ENCODE results near the gene PTPRH. TPM values are rescaled to one million over a fixed set of nuclear protein-coding genes. Genes with fewer than 3 reads are reported as not detected.

The PTPRH gene
- polyA plus RNA-seq, 1 donor (not counting 4 experiments of a cell fraction or from before 2014, with no cell fraction given), result 0.17 TPM

GRCh38 chr19:55134736-55135135 lies 74.6 kb downstream of the PTPRH start:
- Histone ChIP-seq H3K4me2 (ENCODE audit: control insufficient read depth, extremely low read depth, insufficient read depth, low read depth, low read length) (no peak overlapping the region), H3K9me1 (ENCODE audit: control insufficient read depth, extremely low read depth, insufficient read depth, low read length) (no peaks in the 10 kb centered on the region), H3K27me3 (ENCODE audit: control insufficient read depth, extremely low read depth, insufficient read depth, low read length) (no peaks in the 10 kb centered on the region), H4K20me1 (ENCODE audit: control insufficient read depth, extremely low read depth, insufficient read depth, low read length) (no peaks in the 10 kb centered on the region), H3K27ac (ENCODE audit: control insufficient read depth, insufficient read depth, low read length) (no peak overlapping the region), H3K9ac (ENCODE audit: control insufficient read depth, extremely low read depth, insufficient read depth, low read length) (no peak overlapping the region), H3K4me3 (ENCODE audit: control insufficient read depth in 2 of 3, extremely low read depth in 1 of 3, insufficient read depth in 2 of 3, low read depth in 1 of 3, low read length in 3 of 3) (no peak overlapping the region), H3K9me3 (ENCODE audit: control insufficient read depth, low read depth, low read length) (no peaks in the 10 kb centered on the region), H3K36me3 (ENCODE audit: control insufficient read depth in 2 of 2, extremely low read depth in 1 of 2, insufficient read depth in 2 of 2, low read length in 2 of 2) (peaks cover 0 to 13% of the 10 kb centered on the region in 2 experiments), H3K79me2 (ENCODE audit: control insufficient read depth, insufficient read depth, low read length) (no peaks in the 10 kb centered on the region), H3K4me1 (ENCODE audit: control insufficient read depth, extremely low read depth, insufficient read depth, low read length) (no peaks in the 10 kb centered on the region), H2AFZ (ENCODE audit: control insufficient read depth, low read length) (no peak overlapping the region)
- FAIRE-seq (no peak), DNase-seq (ENCODE audit: low read depth, low spot score) (no peak)
- dilution Hi-C loops (cut with MboI; ENCODE audit: extremely low pct_ligation_motif_present, low sequenced_read_pairs), result no loop called here
- no peak for TF ChIP-seq EZH2 (IDR thresholded peaks at IDR 0.05; ENCODE audit: low read length)
- TF ChIP-seq, protein P1, sequence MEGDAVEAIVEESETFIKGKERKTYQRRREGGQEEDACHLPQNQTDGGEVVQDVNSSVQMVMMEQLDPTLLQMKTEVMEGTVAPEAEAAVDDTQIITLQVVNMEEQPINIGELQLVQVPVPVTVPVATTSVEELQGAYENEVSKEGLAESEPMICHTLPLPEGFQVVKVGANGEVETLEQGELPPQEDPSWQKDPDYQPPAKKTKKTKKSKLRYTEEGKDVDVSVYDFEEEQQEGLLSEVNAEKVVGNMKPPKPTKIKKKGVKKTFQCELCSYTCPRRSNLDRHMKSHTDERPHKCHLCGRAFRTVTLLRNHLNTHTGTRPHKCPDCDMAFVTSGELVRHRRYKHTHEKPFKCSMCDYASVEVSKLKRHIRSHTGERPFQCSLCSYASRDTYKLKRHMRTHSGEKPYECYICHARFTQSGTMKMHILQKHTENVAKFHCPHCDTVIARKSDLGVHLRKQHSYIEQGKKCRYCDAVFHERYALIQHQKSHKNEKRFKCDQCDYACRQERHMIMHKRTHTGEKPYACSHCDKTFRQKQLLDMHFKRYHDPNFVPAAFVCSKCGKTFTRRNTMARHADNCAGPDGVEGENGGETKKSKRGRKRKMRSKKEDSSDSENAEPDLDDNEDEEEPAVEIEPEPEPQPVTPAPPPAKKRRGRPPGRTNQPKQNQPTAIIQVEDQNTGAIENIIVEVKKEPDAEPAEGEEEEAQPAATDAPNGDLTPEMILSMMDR (optimal IDR thresholded peaks at IDR 0.05 in 1 of 3, IDR thresholded peaks at IDR 0.05 in 1 of 3, conservative IDR thresholded peaks at IDR 0.05 in 1 of 3; ENCODE audit: extremely low read depth in 1 of 3, insufficient read depth in 2 of 3, low read length in 3 of 3), result no peak

- Histone ChIP-seq H3K4me1 (ENCODE audit: control insufficient read depth, extremely low read depth, insufficient read depth, low read length) (no peaks in the 10 kb centered on the region), H3K9me1 (ENCODE audit: control insufficient read depth, extremely low read depth, insufficient read depth, low read length) (no peaks in the 10 kb centered on the region), H3K36me3 (ENCODE audit: control insufficient read depth in 2 of 2, extremely low read depth in 1 of 2, insufficient read depth in 2 of 2, low read length in 2 of 2) (peaks cover 0 to 13% of the 10 kb centered on the region in 2 experiments), H2AFZ (ENCODE audit: control insufficient read depth, low read length) (no peak overlapping the region), H3K4me2 (ENCODE audit: control insufficient read depth, extremely low read depth, insufficient read depth, low read depth, low read length) (no peak overlapping the region), H3K27me3 (ENCODE audit: control insufficient read depth, extremely low read depth, insufficient read depth, low read length) (no peaks in the 10 kb centered on the region), H3K9me3 (ENCODE audit: control insufficient read depth, low read depth, low read length) (no peaks in the 10 kb centered on the region), H3K9ac (ENCODE audit: control insufficient read depth, extremely low read depth, insufficient read depth, low read length) (no peak overlapping the region), H3K27ac (ENCODE audit: control insufficient read depth, insufficient read depth, low read length) (no peak overlapping the region), H3K79me2 (ENCODE audit: control insufficient read depth, insufficient read depth, low read length) (no peaks in the 10 kb centered on the region), H3K4me3 (ENCODE audit: control insufficient read depth in 2 of 3, extremely low read depth in 1 of 3, insufficient read depth in 2 of 3, low read depth in 1 of 3, low read length in 3 of 3) (no peak overlapping the region), H4K20me1 (ENCODE audit: control insufficient read depth, extremely low read depth, insufficient read depth, low read length) (no peaks in the 10 kb centered on the region)
- dilution Hi-C loops (cut with MboI; ENCODE audit: extremely low pct_ligation_motif_present, low sequenced_read_pairs), result no loop called here
- TF ChIP-seq, protein P1 (optimal IDR thresholded peaks at IDR 0.05 in 1 of 3, IDR thresholded peaks at IDR 0.05 in 1 of 3, conservative IDR thresholded peaks at IDR 0.05 in 1 of 3; ENCODE audit: extremely low read depth in 1 of 3, insufficient read depth in 2 of 3, low read length in 3 of 3), result no peak
- no peak for TF ChIP-seq EZH2 (IDR thresholded peaks at IDR 0.05; ENCODE audit: low read length)
- DNase-seq (ENCODE audit: low read depth, low spot score) (no peak), FAIRE-seq (no peak)
Measured at GRCh38 chr19:55133639-55134444, 75.5 kb downstream of the PTPRH start.
